NCI-H1417 treated with DMSO at 0.1 percent for 48 hours (cell line): ENCODE measurements around the gene PGF.

Experiments
- DNase-seq: peaks from one replicate; lab custom pipeline; 2025; lab: John Stamatoyannopoulos, UW

Gene PGF

GRCh38 chr14:74919421-74920165, 35.8 kb downstream of the PGF start:
- DNase-seq: no peak

GRCh38 chr14:74918380-74918779, 37.0 kb downstream of the PGF start:
- DNase-seq: no peak

GRCh38 chr14:74917646-74918081, 37.7 kb downstream of the PGF start:
- DNase-seq: no peak

- no peak for DNase-seq
These were observed 38.2 kb downstream of the PGF start for GRCh38 chr14:74917178-74917543.

- DNase-seq: no peak
These were observed 39.6 kb downstream of the PGF start for GRCh38 chr14:74915826-74916225.

- DNase-seq: no peak
These were observed 40.0 kb downstream of the PGF start for GRCh38 chr14:74915426-74915825.

- DNase-seq: no peak
These were observed 41.3 kb downstream of the PGF start for GRCh38 chr14:74913986-74914573.

- no peak for DNase-seq
These were observed 41.9 kb downstream of the PGF start for GRCh38 chr14:74913393-74913910.

- DNase-seq: no peak
These were observed 42.6 kb downstream of the PGF start for GRCh38 chr14:74912801-74913200.

GRCh38 chr14:74912111-74912510, 43.3 kb downstream of the PGF start:
- DNase-seq: no peak

- DNase-seq: no peak
These were observed 43.7 kb downstream of the PGF start for GRCh38 chr14:74911704-74912103.

GRCh38 chr14:74911221-74911620, 44.2 kb downstream of the PGF start:
- no peak for DNase-seq

- DNase-seq: no peak
These were observed 44.8 kb downstream of the PGF start for GRCh38 chr14:74910556-74910955.

- DNase-seq: no peak
These were observed 45.5 kb downstream of the PGF start for GRCh38 chr14:74909911-74910310.

- no peak for DNase-seq
These were observed 45.9 kb downstream of the PGF start for GRCh38 chr14:74909501-74909900.

- no peak for DNase-seq
These were observed 46.5 kb downstream of the PGF start for GRCh38 chr14:74908861-74909341.

GRCh38 chr14:74907744-74908143, 47.7 kb downstream of the PGF start:
- DNase-seq: no peak

GRCh38 chr14:74906925-74907521, 48.4 kb downstream of the PGF start:
- DNase-seq: no peak

GRCh38 chr14:74905595-74906142, 49.7 kb downstream of the PGF start:
- DNase-seq: no peak

GRCh38 chr14:74904635-74905503, 50.5 kb downstream of the PGF start:
- DNase-seq: no peak

- no peak for DNase-seq
These were observed 52.3 kb downstream of the PGF start for GRCh38 chr14:74902941-74903705.
